Type B pancreatic cell (in vitro differentiated cells): ENCODE measurements around the gene POMT1. TPM values are rescaled to one million over a fixed set of nuclear protein-coding genes. Genes with fewer than 3 reads are reported as not detected.
"Not testable (repeated sequence)": the region's sequence is repeated elsewhere in the genome, so short reads cannot be mapped to it uniquely, and the experiment has no call there.

Experiments used
- DNase-seq: peaks from one replicate; pipeline ENCODE4 v3.0.0; 2021; ENCODE audit warnings: mixed read lengths; ENCODE audit not compliant: unreplicated experiment; ENCODE audit errors: extremely low spot score
- H3K27ac Mint-ChIP-seq: 2 replicates; pipeline ENCODE4 v1.8.0; 2021; ENCODE audit warnings: mild to moderate bottlenecking, mixed read lengths
- H3K27me3 Mint-ChIP-seq: 2 replicates; pipeline ENCODE4 v1.8.0; 2021; ENCODE audit warnings: mixed read lengths
- H3K36me3 Mint-ChIP-seq: 2 replicates; pipeline ENCODE4 v1.8.0; 2021; ENCODE audit warnings: mixed read lengths
- H3K4me1 Mint-ChIP-seq: one replicate; pipeline ENCODE4 v1.8.0; 2021; ENCODE audit warnings: mixed read lengths; ENCODE audit not compliant: unreplicated experiment
- H3K4me3 Mint-ChIP-seq: 2 replicates; pipeline ENCODE4 v1.8.0; 2021; ENCODE audit warnings: mild to moderate bottlenecking, mixed read lengths
- H3K9me3 Mint-ChIP-seq: 2 replicates; pipeline ENCODE4 v1.8.0; 2021; ENCODE audit warnings: mixed read lengths
- CTCF ChIP-seq: fragments of 200-600 bp; sonication (generic); conservative IDR thresholded peaks from 2 replicates; pipeline ENCODE4 v1.5.0; 2021; ENCODE audit warnings: antibody characterized with exemption, mild to moderate bottlenecking
- total RNA-seq: library from RNA; stranded (reverse); gene quantifications from 2 replicates; pipeline ENCODE4 v1.2.1, GENCODE V29; 2021; ENCODE audit warnings: low replicate concordance

Gene POMT1
- total RNA-seq, 1 donor from 2014 or later: 48.7 TPM

DNA sequence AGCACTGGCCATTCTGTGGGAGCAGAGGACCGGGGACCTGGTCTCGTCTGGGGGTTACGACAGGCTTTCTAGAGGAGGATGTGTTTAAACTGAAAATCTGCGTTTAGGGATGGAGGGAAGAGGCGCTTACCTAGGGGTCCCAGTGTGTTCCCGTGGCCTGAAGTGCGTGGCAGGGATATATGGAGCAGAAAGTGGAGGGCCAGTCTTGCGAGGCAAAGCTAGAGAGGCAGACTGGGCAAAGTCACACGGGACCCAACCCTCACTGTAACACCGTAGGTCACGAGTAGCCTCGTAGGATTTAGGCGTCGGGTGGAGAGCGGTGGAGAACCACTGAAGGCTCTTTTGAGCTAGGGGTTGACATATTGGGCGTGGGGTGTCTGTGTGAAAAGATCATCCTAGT is 32.8 kb upstream of the POMT1 start:
- Mint-ChIP-seq H3K4me1 (peaks cover 5% of the 10 kb centered on the region), H3K36me3 (peaks cover 58% of the 10 kb centered on the region), H3K4me3 (no peak overlapping the region), H3K27ac (no peak overlapping the region), H3K9me3 (no peaks in the 10 kb centered on the region), H3K27me3 (no peaks in the 10 kb centered on the region)
- TF ChIP-seq CTCF: no peak
- DNase-seq: no peak

DNA sequence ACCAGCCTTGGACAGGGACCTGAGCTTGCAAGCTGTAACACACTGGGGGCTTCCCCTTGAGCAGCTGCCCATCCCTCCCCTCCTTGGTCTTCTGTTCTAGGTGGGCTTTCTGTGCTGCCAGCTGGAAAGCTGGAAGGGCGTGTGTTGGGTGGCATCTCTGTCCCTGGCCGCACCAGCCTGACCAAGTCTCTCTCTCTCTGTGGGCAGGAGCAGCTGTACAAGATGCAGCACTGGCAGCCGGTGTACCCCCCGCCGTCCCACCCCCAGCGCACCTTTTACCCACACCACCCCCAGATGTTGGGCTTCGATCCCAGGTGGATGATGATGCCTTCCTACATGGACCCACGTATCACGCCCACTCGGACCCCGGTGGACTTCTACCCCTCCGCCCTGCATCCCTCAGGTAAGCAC is 32.1 kb upstream of the POMT1 start:
- Mint-ChIP-seq H3K4me1 (peaks cover 5% of the 10 kb centered on the region), H3K9me3 (no peaks in the 10 kb centered on the region), H3K27me3 (no peaks in the 10 kb centered on the region), H3K27ac (no peak overlapping the region), H3K36me3 (peaks cover 53% of the 10 kb centered on the region), H3K4me3 (no peak overlapping the region)
- DNase-seq: no peak
- no peak for TF ChIP-seq CTCF

DNA sequence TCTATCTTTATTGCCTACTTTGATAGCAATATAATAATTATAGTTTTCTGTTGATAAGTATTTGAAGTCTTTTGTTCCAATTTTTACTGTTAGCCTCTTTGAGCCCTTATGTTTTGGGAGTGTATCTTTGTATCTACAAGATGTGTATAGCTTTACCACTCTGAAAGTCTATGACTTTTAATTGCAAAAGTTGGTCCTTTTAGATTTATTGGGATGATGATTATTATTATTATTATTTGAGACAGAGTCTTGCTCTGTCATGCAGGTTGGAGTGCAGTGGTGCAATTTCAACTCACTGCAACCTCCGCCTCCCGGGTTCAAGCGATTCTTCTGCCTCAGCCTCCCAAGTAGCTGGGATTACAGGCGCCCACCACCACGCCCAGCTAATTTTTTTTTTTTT is 30.6 kb upstream of the POMT1 start:
- not testable (repeated sequence) for DNase-seq, H3K9me3 Mint-ChIP-seq, H3K4me1 Mint-ChIP-seq, H3K27ac Mint-ChIP-seq, H3K4me3 Mint-ChIP-seq, H3K27me3 Mint-ChIP-seq
- peaks cover 47% of the 10 kb centered on the region for H3K36me3 Mint-ChIP-seq

GRCh38 chr9:131473198-131473885 is 29.4 kb upstream of the POMT1 start:
- Mint-ChIP-seq H3K27me3 (no peaks in the 10 kb centered on the region), H3K36me3 (peaks cover 37% of the 10 kb centered on the region), H3K27ac (no peak overlapping the region), H3K9me3 (no peaks in the 10 kb centered on the region), H3K4me1 (peaks cover 5% of the 10 kb centered on the region), H3K4me3 (no peak overlapping the region)
- no peak for DNase-seq
- no peak for TF ChIP-seq CTCF

DNA sequence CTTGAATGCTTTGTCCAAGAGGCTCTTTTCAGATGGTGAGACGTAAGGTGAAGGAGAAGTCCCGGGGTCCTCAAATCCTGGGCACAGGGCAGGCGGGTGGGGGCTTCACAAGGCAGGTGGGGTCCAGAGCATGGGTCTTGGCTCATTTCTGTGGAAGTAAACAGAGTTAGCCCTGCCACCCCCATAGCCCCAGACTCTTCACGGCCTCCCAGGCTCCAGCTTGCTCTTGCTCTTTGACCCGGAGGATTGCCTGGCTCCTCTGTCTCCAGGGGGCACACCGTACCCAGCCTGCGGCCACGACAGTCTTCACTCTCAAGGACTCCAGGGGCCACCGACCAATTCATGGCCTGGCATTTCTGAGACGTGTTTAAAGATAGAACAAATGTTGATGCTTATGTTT is 28.8 kb upstream of the POMT1 start:
- no peaks in the 10 kb centered on the region for H3K27me3 Mint-ChIP-seq
- no peaks in the 10 kb centered on the region for H3K9me3 Mint-ChIP-seq
- H3K4me1 Mint-ChIP-seq: peaks cover 5% of the 10 kb centered on the region
- no peak overlapping the region for H3K4me3 Mint-ChIP-seq
- no peak overlapping the region for H3K27ac Mint-ChIP-seq
- peaks cover 36% of the 10 kb centered on the region for H3K36me3 Mint-ChIP-seq
- DNase-seq: no peak
- TF ChIP-seq CTCF: no peak

DNA sequence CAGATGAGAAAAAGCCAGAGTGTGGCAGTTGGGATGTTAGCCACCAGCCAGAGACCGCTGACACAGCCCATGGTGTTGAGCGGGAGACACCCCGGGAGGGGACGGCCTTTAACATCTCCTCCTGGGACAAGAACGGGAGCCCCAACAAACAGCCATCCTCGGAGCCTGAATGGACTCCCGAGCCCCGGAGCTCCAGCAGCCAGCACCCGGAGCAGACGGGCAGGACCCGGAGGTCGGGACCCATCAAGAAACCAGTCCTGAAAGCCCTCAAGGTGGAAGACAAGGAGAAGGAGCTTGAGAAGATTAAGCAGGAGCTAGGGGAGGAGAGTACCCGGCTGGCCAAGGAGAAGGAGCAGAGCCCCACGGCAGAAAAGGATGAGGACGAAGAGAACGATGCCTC is 28.0 kb upstream of the POMT1 start:
- H3K4me3 Mint-ChIP-seq: no peak overlapping the region
- H3K27me3 Mint-ChIP-seq: no peaks in the 10 kb centered on the region
- peaks cover 37% of the 10 kb centered on the region for H3K36me3 Mint-ChIP-seq
- no peaks in the 10 kb centered on the region for H3K9me3 Mint-ChIP-seq
- no peak for TF ChIP-seq CTCF
- H3K4me1 Mint-ChIP-seq: peaks cover 5% of the 10 kb centered on the region
- H3K27ac Mint-ChIP-seq: no peak overlapping the region
- no peak for DNase-seq
